ENCODE data around the gene GMNC.
A peak's percentile ranks its signal among the peaks of the same experiment; 100 is the strongest.
"Not testable (repeated sequence)": the region's sequence is repeated elsewhere in the genome, so short reads cannot be mapped to it uniquely, and the experiment has no call there.

GMNC gene

DNA sequence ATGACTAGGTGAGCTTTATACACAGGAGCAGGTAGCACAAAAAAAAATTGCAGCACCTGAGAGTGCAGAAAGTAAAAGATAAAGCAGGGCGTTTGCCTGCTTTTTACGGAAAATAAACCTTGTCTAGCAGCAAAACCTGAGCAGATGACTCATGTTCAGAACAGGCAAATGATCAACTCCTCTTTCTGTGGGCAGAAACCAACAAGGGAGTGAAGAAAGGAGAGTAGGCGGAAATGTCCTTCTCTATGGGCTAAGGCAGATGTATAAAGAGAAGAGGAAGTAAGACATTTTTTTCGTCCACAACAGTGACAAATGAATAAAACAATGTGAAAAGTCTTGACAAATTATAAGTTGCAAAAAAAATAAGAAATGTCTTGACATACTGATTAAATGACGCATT lies 24.5 kb upstream of the GMNC start:
- H3K4me3 ChIP-seq (ENCODE audit: low read depth, low read length) = no peak overlapping the region
- TF ChIP-seq, protein P1, sequence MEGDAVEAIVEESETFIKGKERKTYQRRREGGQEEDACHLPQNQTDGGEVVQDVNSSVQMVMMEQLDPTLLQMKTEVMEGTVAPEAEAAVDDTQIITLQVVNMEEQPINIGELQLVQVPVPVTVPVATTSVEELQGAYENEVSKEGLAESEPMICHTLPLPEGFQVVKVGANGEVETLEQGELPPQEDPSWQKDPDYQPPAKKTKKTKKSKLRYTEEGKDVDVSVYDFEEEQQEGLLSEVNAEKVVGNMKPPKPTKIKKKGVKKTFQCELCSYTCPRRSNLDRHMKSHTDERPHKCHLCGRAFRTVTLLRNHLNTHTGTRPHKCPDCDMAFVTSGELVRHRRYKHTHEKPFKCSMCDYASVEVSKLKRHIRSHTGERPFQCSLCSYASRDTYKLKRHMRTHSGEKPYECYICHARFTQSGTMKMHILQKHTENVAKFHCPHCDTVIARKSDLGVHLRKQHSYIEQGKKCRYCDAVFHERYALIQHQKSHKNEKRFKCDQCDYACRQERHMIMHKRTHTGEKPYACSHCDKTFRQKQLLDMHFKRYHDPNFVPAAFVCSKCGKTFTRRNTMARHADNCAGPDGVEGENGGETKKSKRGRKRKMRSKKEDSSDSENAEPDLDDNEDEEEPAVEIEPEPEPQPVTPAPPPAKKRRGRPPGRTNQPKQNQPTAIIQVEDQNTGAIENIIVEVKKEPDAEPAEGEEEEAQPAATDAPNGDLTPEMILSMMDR (IDR thresholded peaks at IDR 0.05; ENCODE audit: insufficient read depth, low read depth, low read length, missing control alignments) = no peak
- DNase-seq (ENCODE audit: low read depth) = peak; percentile 21

GRCh38 chr3:190883973-190884832 lies 21.7 kb upstream of the GMNC start:
- H3K4me3 ChIP-seq (ENCODE audit: low read depth, low read length) = no peak overlapping the region
- TF ChIP-seq, protein P1 (IDR thresholded peaks at IDR 0.05; ENCODE audit: insufficient read depth, low read depth, low read length, missing control alignments) = peak; percentile 87
- DNase-seq (ENCODE audit: low read depth) = peak; percentile 58

- no peak for DNase-seq (ENCODE audit: low read depth)
- H3K4me3 ChIP-seq (ENCODE audit: low read depth, low read length) = no peak overlapping the region
- TF ChIP-seq, protein P1 (IDR thresholded peaks at IDR 0.05; ENCODE audit: insufficient read depth, low read depth, low read length, missing control alignments) = no peak
Observed at GRCh38 chr3:190883141-190883540, 20.6 kb upstream of the GMNC start.

GRCh38 chr3:190877925-190878324 lies 15.4 kb upstream of the GMNC start:
- DNase-seq (ENCODE audit: low read depth) = no peak
- no peak overlapping the region for H3K4me3 ChIP-seq (ENCODE audit: low read depth, low read length)
- TF ChIP-seq, protein P1 (IDR thresholded peaks at IDR 0.05; ENCODE audit: insufficient read depth, low read depth, low read length, missing control alignments) = peak; percentile 35

GRCh38 chr3:190876433-190876832 lies 13.9 kb upstream of the GMNC start:
- not testable (repeated sequence) for DNase-seq (ENCODE audit: low read depth); H3K4me3 ChIP-seq (ENCODE audit: low read depth, low read length)

DNA sequence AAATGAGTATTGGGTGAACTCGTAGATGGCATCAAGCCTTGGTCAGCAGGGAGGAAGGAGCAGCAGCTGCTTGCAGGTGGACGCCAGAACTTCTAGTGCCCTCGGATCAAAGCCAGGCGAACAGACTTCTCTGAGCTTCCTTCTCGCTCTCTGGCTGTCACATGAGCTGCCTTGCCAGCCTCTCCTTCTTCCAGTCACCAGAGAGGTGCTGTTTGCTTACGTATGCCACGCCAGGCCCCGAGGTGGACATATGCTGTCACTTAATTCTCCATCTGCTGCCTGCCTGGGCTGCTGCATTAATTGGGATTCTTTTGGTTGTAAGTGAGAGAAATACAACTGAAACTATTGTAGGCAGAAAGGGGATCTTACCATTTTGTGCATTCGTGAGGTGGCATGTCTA lies 12.6 kb upstream of the GMNC start:
- not testable (repeated sequence) for DNase-seq (ENCODE audit: low read depth); H3K4me3 ChIP-seq (ENCODE audit: low read depth, low read length)

DNA sequence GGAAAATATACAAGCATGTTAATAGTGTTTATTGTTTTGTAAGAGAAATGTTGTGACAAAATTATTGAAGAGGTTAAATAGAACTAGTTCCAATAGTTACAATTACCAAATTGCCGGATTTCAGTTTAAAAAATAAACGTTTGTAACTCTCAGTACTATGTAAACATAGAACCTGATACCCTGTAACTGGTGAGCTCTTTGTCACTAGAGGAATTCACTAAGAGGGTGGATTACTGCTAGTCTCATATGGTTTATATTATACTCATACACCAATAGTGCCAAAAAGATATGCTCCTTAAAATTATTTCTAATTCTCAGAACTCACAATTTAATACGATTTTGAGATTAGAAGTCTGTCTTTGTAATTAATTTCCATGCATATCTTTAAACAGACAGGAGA lies 7.6 kb upstream of the GMNC start:
- H3K4me3 ChIP-seq (ENCODE audit: low read depth, low read length) = no peak overlapping the region
- DNase-seq (ENCODE audit: low read depth) = no peak
- TF ChIP-seq, protein P1 (IDR thresholded peaks at IDR 0.05; ENCODE audit: insufficient read depth, low read depth, low read length, missing control alignments) = no peak

GRCh38 chr3:190867071-190867470 lies 4.6 kb upstream of the GMNC start:
- TF ChIP-seq, protein P1 (IDR thresholded peaks at IDR 0.05; ENCODE audit: insufficient read depth, low read depth, low read length, missing control alignments) = no peak
- no peak overlapping the region for H3K4me3 ChIP-seq (ENCODE audit: low read depth, low read length)
- no peak for DNase-seq (ENCODE audit: low read depth)

All from GM12865 (cell line).